Fibroblast of upper back skin (primary cell): ENCODE data around the gene IRAK1BP1.
"Not testable (repeated sequence)": the region's sequence is repeated elsewhere in the genome, so short reads cannot be mapped to it uniquely, and the experiment has no call there.

ENCODE experiments used
- DNase-seq: peaks from one replicate; pipeline ENCODE4 v3.0.0-alpha.2; 2013

Gene IRAK1BP1

DNA sequence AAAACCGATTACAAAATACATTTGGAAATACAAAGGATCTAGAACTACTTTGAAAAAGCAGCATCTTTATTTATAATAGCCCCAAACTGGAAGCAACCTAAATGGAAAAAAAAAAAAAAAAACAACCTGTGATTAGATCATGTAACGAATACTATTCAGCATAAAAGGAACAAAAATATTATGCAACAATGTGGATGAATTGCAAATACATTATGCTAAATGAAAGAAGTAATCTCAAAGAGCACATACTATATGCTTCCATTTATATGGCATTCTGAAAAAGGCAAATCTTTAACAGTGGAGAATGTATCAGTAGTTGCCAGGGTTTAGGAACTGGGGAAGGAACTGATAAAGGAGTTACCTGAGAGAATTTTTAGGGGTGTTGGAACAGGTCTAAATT, 28.9 kb downstream of the IRAK1BP1 start:
- no peak for DNase-seq

DNA sequence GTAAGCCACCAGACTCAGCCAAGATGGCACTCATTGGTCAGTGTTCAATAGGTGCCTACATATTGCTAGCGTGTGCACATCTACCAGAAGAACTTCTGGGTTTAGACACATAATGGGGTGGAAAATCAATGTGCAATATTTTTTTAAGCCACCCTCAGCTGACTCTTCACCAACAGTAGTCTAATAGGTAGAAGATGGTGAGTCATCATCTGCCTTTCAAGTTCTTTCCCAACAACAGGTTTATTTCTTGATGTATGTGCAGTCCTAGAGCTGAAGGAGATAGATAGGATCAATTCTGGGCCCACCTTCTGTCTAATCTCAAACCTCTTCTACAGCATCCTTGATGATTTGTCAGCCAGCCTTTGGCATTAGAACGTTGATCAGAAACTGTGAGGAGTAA, 41.3 kb downstream of the IRAK1BP1 start:
- DNase-seq, result no peak

- DNase-seq, result peak; percentile 71
Observed at GRCh38 chr6:78909391-78909790, 42.0 kb downstream of the IRAK1BP1 start.

GRCh38 chr6:78910010-78910409, 42.7 kb downstream of the IRAK1BP1 start:
- DNase-seq, result no peak

GRCh38 chr6:78910591-78911171, 43.3 kb downstream of the IRAK1BP1 start:
- no peak for DNase-seq

- DNase-seq, result no peak
Observed at GRCh38 chr6:78911218-78911940, 44.0 kb downstream of the IRAK1BP1 start.

- DNase-seq, result no peak
Observed at GRCh38 chr6:78916411-78916810, 49.1 kb downstream of the IRAK1BP1 start.

DNA sequence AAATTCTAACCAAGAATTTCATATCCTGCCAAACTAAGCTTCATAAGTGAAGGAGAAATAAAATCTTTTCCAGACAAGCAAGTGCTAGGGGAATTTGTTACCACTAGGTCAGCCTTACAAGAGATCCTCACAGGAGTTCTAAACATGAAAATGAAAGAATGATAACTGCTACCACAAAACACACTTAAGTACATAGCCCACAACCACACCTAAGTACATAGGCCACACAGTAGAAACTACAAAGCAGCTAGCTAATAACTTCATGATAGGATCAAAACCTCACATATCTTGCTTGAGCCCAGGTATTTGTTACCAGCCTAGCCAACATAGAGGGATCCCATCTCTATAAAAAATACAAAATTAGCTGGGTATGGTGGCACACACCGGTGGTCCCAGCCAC, 50.4 kb downstream of the IRAK1BP1 start:
- no peak for DNase-seq

DNA sequence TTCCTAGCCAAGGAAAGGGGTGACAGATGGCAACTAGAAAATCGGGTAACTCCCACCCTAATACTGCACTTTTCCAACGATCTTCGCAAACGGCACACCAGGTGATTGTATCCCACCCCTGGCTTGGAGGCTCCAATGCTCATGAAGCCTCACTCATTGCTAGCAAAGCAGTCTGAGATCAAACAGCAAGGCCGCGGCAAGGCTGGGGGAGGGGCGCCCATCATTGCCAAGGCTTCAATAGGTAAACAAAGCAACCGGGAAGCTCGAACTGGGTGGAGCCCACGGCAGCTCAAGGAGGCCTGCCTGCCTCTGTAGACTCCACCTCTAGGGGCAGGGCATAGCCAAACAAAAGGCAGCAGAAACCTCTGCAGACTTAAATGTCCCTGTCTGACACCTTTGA, 53.8 kb downstream of the IRAK1BP1 start:
- DNase-seq, result not testable (repeated sequence)

DNA sequence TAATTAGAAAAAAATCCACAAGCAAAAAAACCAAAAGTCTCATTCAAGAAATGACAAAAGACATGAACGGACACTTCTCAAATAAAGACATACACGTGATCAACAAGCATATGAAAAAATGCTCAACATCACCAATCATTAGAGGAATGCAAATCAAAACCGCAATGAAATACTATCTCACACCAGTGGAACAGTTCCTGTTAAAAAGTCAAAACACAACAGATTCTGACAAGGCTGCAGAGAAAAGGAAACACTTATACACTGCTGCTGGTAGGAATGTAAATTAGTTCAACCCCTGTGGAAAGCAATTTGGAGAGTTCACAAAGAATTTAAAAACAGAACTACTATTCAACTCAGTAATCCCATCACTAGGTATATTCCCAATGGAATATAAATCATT, 58.0 kb downstream of the IRAK1BP1 start:
- DNase-seq, result no peak

GRCh38 chr6:78935553-78935952, 68.2 kb downstream of the IRAK1BP1 start:
- DNase-seq, result no peak

- DNase-seq, result no peak
Observed at GRCh38 chr6:78936515-78936914, 69.2 kb downstream of the IRAK1BP1 start.

GRCh38 chr6:78942446-78942845, 75.1 kb downstream of the IRAK1BP1 start:
- peak; percentile 61 for DNase-seq

DNA sequence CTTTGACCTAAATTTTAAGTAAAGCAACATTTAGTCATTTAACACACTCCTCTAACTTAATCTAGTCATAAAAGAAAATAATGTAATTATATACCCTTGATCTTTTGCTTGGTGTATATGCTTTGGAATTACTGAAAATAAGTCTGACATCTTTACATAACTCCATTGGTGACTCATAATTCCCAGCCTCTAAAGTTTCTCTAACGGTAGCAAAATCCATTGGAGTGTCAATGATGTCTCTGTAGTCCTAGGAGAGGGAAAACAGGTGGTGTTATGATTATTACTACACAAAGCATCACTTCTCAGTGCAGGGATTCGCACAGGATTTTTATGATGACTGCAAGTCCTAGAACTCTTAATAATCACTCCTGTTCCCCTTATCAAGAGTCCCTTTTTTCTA, 80.2 kb downstream of the IRAK1BP1 start:
- DNase-seq, result peak; percentile 4

DNA sequence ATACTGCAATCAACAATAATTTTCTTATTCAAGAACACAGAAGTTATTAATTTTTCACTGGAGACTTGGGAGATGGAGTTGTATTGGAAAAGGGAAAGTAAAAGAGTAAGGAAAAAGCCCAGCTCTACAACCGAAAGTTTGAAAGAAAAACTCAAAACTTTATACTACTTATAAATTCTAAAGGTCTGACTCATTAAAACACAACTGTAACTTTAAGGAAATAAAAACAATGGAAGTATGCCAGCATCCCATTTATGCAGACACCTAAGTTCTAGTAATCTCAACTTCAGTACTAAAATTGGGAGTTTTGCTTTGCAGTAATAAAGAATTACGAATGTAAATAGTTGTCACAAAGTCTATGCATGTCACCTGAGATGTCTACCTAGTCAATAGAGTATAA, 80.6 kb downstream of the IRAK1BP1 start:
- peak; percentile 18 for DNase-seq

DNA sequence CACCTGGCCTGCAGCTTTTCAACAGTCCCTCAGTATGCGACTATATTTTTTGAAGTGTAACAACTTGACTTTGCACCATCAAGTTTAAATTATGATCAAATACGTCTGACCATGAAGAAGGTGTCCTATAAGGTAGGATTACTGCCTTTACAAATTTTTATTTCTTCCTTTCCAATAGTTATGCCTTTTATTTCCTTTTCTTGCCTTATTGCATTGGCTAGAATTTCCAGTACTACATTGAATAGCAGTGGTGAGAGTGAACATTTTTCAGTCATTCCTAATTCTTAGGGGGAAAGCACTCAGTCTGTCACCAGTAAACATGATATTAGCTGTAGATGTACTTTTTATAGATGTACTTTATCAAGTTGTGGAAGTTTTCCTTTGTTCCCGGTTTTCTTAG, 81.4 kb downstream of the IRAK1BP1 start:
- no peak for DNase-seq

DNA sequence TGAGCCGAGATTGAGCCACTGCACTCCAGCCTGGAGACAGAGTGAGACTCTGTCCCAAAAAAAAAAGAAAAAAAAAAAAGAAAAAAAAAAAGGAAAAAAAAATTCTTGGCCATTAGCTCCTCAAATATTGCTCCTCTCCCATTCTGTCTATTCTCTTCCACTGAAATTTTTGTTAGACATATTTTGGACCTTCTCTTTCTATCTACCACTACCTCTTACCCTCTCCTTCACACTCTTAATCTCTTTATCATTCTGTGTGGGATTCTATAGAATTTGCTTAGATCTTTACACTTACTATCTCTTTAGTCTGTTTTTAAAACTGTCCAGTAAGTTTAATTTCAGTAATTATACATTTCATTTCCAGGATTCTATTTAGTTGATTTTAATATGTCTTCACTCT, 85.0 kb downstream of the IRAK1BP1 start:
- no peak for DNase-seq
